Esophagus squamous epithelium (tissue), 4 donors: Measurements from ENCODE around the gene ZNF710.
A peak's percentile ranks its signal among the peaks of the same experiment; 100 is the strongest.

Source experiments
- CTCF ChIP-seq, 6 experiments: fragments of 450-650 bp in 4 of 6; fragments of 200-600 bp in 2 of 6; sonication (generic) in 2 of 6; IDR thresholded peaks; one replicate each; pipeline ENCODE4 v1.5.1; 2016 to 2019; ENCODE audit warnings: antibody characterized with exemption in 6 of 6, mild to moderate bottlenecking in 4 of 6, moderate library complexity in 4 of 6
- POLR2A ChIP-seq, 4 donors: fragments of 450-650 bp; IDR thresholded peaks; one replicate each; pipeline ENCODE4 v1.6.1; 2017; ENCODE audit warnings: antibody characterized with exemption in 4 of 4, mild to moderate bottlenecking in 4 of 4, moderate library complexity in 3 of 4

- TF ChIP-seq CTCF (IDR thresholded peaks at IDR 0.05): peak in 1 of 6 experiments; percentile 30
- TF ChIP-seq POLR2A (IDR thresholded peaks at IDR 0.05): no peak
Observed at GRCh38 chr15:90087454-90088154, 86.5 kb downstream of the ZNF710 start.
